Stimulated activated CD4-positive, alpha-beta T cell treated with anti-CD3 and anti-CD28 coated beads, Interleukin-12 subunit alpha, Interleukin-12 subunit beta, amount 100 ng/mL, for 24 hours (primary cell): ENCODE measurements around the gene ATG4B.

Experiments
- DNase-seq, 2 experiments: peaks; one replicate each; pipeline ENCODE4 v3.0.0-alpha.2; 2020; ENCODE audit warnings: low read depth in 2 of 2

The ATG4B gene

GRCh38 chr2:241613017-241613780, 24.3 kb upstream of the ATG4B start:
- DNase-seq: no peak

DNA sequence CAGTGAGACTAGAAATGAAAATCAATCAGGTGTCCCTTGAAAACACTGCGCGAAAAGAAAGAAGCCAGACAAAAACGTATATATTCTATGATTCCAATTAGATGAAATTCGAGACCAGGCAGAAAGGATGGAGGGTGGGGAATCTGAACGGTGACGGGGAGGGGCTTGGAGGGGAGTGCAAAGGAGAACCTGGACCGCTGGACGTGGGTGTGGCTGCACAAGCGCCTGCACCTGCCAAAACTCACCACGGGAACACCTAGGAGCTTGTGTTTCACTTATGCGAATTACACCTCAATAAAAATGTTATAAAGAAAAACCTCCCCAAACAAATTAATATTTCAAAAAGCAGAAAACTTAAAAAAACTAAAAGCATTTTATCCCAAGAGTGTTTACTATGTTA, 22.5 kb upstream of the ATG4B start:
- DNase-seq: no peak

- no peak for DNase-seq
Measured at GRCh38 chr2:241615522-241616052, 21.9 kb upstream of the ATG4B start.

DNA sequence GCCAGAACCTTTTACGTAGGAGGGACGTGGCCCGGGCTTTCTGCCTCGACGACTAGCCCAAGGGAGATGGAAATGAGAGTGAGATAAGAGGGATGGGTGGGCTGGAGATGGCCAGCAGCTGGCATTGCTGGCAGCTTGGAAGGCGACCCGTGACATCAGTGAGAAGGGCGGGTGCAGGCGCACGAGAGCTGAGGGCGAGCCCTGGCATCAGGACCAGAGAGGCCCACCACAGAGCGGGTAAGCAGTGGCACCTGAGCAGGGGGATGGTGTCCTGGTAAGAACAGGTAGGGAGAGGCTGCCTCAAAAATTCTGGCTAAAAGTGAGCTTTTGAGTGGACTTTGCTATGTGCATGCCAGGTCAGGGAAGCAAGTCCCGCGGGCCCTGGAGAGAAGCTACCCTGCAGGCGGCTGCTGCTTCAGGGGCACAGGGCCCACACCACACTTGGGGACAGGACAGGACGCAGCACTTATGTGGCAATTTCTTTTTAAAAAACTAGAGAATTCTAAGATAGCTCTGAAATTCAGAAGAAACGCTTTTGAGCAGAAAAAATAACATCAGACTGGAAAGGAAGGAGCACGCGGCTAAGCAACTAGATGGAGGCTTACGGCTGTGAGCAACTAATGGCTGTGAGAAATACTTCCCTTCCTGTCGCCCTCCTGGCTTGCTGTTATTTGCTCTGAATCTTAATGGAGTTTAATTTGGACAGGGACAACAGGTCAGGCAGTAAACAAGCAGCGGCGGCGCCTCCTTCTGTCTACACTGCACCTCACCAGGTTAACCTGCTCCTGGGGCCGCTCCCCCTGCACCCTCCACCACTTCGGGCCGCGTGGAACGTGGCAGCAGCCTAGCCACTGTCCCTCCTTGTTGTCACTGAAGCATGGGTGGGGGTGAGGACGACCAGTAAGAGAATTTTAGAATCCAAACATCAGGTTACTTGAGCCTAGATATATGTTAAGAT, 21.0 kb upstream of the ATG4B start:
- DNase-seq: no peak

DNA sequence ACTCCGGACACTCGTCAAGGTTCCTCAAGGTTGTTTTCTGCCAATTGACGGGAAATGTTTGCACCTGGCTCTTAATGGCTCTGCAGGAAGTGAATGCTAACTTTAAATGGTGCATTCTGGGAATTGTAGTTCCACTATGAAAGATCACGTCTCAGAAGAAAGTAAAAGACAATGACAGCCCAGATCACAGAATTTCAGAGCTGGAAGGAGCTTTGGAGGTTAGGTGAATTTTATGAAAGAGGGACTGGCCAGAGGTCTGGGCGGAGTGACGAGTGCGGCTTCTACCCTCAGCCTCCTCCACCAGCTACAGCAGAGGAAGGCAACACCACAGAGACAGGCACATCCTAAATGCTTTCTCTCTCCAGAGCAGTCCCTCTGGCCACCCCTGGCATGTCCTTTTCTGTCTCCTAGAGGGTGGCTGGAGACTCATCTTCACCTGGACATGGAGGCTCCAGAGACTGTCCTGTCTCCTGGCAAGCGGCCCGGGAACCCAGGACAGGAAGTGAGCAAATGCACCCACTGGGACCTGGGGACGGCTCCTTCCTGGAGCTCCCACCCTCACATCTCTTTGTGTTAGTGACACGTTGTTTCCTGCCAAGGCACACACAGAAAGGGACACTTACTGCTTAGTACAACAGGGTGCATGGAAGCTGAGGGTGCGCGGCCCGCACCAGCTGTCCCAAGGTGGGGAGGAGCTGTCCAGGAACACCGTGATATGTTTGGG, 19.9 kb upstream of the ATG4B start:
- DNase-seq: no peak

DNA sequence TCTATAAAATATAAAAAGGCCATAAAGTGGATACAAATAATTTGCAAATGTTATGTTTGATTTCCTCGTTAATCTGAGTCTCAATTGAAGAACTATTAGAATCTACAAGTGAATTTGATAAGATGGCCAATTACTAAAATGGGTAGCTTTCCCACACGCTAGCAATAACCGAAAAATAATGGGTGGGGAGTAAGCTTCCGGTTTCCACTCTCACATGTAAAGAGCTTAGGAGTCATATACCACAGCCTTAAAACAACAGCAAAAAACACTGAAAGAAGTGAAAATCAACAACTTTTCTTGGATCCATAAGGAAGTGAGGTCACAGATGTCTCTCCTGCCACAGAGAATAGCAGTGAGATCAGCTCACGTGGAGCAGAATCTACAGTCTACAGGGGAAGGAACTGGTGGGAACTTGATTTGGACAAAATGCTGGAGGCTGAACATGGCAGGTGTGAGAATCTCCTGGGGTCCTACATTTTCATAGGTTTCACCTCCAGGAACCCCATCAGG, 19.1 kb upstream of the ATG4B start:
- DNase-seq: no peak

DNA sequence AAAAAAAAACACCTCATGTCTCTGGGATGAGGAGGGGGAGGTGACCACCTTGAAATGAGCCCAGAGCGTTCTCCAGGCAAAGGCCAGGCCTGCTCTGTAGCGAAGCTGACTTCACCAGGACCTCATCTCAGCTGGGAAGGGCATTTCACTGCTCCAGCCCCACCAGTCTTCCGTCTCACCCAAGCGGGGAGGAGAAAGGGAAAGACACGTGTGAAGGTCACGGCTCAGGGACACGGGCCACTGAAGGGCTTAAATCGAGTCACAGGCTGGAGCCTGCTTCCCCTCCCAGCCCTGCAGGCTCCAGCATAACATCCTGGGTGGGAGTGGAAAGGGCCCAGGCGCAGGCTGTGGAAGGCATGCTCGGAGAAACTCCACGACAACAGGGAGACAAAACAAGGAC, 18.7 kb upstream of the ATG4B start:
- DNase-seq: no peak

DNA sequence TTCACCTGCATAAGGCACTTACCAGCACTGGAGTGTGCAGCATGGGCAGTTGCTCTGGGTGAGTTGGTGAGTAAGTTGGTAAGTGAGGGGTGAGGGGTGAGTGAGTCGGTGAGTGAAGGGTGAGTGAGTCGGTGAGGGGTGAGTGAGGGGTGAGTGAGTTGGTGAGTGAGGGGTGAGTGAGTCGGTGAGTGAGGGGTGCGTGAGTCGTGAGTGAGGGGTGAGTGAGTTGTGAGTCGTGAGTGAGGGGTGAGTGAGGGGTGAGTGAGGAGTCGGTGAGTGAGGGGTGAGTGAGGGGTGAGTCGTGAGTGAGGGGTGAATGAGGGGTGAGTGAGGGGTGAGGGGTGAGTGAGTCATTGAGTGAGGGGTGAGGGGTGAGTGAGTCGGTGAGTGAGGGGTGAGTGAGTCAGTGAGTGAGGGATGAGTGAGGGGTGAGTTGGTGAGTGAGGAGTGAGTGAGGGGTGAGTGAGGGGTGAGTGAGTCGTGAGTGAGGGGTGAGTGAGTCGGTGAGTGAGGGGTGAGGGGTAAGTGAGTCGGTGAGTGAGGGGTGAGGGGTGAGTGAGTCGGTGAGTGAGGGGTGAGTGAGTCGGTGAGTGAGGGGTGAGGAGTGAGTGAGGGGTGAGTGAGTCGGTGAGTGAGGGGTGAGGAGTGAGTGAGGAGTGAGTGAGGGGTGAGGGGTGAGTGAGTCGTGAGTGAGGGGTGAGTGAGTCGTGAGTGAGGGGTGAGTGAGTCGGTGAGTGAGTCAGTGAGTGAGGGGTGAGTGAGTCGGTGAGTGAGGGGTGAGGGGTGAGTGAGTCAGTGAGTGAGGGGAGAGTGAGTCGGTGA, 17.7 kb upstream of the ATG4B start:
- no peak for DNase-seq

DNA sequence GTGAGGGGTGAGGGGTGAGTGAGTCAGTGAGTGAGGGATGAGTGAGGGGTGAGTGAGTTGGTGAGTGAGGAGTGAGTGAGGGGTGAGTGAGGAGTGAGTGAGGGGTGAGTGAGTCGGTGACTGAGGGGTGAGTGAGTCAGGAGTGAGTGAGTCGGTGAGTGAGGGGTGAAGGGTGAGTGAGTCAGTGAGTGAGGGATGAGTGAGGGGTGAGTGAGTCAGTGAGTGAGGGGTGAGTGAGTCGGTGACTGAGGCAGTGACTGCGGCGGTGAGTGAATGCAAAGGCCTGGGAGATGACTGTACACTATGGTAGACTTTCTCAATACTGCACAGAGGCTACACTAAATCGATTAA, 17.1 kb upstream of the ATG4B start:
- peak; percentile 28 to 56 for DNase-seq

GRCh38 chr2:241627675-241628074, 9.8 kb upstream of the ATG4B start:
- DNase-seq: no peak

DNA sequence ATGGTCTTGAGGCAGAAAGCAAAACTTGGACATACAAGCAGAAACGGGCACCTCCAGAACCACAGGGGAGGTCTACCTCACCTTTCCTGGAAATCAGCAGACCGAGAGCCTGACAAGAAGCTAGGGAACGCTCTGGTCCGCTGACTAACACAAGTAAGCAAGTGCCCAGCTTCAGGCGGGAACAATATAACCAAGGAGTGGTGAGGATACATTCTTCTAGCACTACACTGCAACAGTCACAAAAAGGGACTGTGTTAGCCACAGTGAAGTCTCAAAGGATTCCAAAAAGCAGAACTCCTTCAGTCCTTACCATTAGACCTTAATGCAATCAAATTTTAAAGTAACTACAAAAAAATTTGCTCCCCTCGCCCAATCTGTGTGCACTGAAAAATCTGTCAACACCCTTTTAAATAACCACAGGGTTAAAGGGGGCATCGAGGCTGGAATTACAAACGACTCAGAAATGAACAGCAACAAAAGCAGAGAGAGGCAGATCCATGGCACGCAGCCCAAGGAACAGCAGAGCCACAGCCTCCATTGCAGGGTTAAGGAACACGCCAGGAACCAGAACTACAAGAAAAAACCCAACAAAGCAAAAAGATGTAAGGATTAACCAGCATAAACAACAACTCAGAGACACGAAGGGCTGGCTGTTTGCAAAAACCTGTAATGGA, 7.6 kb upstream of the ATG4B start:
- no peak for DNase-seq

DNA sequence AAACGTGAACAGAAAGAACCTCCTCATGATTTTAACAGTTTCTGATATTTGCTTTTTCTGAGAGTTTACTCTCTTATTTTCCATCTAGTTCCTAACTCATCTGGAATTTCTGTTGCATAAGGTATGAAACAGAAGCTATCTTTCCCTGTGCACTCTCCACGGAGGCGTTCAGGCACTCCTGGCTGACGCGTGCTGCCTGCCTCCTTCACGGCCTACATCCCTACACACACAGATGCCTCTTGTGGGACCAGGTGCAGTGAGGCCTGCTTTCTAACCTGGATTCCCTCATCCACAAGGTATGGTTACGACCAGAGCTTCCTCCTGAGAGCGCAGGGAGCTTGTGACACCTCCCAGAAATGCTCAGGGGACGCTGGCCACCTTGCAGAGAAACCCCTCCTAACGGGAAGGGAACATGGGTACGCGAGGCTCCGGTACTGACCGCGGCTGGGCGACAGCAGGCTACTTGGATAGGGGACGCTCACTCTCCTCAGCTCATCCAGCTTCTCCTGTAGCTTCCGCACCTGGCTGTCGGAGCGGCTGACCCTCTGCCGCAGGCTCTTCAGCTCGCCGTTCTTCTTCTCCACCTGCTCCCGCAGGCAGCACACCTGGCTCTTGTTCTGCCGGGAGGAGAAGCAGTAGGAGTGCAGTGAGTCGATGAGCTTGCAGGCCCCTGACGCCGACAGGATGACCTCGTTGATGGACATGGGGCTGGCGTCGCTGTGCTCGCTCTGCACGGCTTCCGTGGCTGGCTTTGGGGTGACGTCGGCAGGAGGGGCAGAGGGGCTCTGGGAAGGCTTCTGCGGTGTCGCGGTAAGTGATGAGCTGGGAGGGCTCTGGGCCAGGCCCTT, 4.8 kb upstream of the ATG4B start:
- no peak for DNase-seq

DNA sequence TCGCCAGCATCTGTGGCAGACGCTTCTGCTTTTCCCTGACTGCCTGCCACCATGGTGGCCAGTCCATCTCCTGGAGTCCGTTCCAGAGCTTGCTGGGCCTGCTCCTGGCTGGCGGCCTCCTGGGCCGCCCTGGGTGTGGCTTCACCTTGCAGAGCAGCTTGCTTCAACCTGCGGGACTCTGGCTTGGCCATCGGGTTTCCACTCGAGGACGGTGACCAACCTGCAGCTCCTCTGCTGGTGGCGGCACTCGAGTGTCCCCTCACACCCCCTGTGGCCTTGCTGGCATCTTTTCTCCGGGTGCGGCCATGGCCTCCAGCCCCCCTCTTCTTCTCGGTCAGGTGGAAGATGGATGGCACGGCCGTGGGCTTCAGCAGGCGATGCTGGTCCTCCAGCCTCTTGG, 3.9 kb upstream of the ATG4B start:
- no peak for DNase-seq

- no peak for DNase-seq
Measured at GRCh38 chr2:241635756-241636155, 1.7 kb upstream of the ATG4B start.

DNA sequence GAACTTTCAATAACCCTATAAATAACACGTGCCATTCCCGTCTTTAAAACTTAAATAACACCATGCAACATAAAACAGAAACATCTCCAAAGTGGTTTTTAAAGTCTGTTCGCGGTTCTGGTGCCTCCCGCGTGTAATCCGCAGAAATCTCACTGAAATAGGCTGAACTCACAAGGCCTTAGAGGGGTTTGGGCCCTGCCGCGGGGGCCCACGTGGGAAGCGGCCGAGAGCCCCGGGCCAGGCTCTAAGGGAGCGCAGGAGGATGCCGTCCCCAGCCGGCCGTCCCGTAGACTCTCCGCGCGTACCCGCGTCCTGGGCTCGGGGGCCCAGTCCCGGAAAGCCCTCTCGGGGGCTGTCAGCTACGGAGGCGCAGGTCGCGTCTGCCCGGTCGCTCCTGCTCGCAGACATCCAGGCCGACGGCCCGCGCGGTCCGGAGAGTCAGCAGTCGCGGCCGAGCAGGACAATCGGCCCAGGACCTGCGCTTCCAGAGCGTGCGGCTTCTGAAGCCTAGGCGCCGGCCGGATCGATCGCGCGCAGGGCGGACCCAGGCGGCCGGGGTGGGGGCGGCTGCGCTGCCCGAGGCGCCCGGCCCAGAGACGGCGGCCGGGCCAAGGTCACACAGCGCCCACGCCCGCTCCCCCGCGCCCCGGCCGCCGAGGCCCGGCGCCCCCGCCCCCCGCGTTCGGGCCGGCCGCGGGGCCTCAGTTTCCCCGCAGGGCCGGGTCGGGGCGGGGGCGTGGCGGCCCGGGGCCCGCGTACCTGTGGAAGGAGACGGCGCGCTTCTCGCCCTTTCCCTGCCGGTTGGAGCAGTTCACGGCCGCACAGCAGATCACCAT, 1.1 kb upstream of the ATG4B start:
- peak in 1 of 2 experiments; percentile 32 for DNase-seq

GRCh38 chr2:241637795-241638660, 535 bp downstream of the ATG4B start:
- DNase-seq: peak; percentile 28 to 41

- no peak for DNase-seq
Measured at GRCh38 chr2:241638940-241639339, 1.4 kb downstream of the ATG4B start.

GRCh38 chr2:241639385-241639784, 1.9 kb downstream of the ATG4B start:
- no peak for DNase-seq
